GM21367 (cell line): ENCODE results near the gene SUGT1.
A peak's percentile ranks its signal among the peaks of the same experiment; 100 is the strongest.
"Not testable (repeated sequence)": the region's sequence is repeated elsewhere in the genome, so short reads cannot be mapped to it uniquely, and the experiment has no call there.

Source experiments
- ATAC-seq: cut with Tn5 transposase; IDR thresholded peaks from one replicate; pipeline ENCODE4 v1.9.1; 2021; ENCODE audit not compliant: unreplicated experiment

The SUGT1 gene

GRCh38 chr13:52652196-52652979 is at the start of gene SUGT1:
Gene SUGT1 (plus strand): TSS chr13:52652836. CDS start chr13:52652921, 85 bp downstream.
- ATAC-seq: peak; percentile 93

GRCh38 chr13:52603316-52603715 is 49.3 kb upstream of the SUGT1 start:
- ATAC-seq: not testable (repeated sequence)

GRCh38 chr13:52606126-52606525 is 46.5 kb upstream of the SUGT1 start:
- not testable (repeated sequence) for ATAC-seq

GRCh38 chr13:52606795-52607194 is 45.8 kb upstream of the SUGT1 start:
- ATAC-seq: not testable (repeated sequence)

- not testable (repeated sequence) for ATAC-seq
These were observed 44.5 kb upstream of the SUGT1 start for GRCh38 chr13:52608184-52608583.

- ATAC-seq: peak; percentile 74
These were observed 43.5 kb upstream of the SUGT1 start for GRCh38 chr13:52609013-52609606.

GRCh38 chr13:52610158-52610557 is 42.5 kb upstream of the SUGT1 start:
- not testable (repeated sequence) for ATAC-seq

DNA sequence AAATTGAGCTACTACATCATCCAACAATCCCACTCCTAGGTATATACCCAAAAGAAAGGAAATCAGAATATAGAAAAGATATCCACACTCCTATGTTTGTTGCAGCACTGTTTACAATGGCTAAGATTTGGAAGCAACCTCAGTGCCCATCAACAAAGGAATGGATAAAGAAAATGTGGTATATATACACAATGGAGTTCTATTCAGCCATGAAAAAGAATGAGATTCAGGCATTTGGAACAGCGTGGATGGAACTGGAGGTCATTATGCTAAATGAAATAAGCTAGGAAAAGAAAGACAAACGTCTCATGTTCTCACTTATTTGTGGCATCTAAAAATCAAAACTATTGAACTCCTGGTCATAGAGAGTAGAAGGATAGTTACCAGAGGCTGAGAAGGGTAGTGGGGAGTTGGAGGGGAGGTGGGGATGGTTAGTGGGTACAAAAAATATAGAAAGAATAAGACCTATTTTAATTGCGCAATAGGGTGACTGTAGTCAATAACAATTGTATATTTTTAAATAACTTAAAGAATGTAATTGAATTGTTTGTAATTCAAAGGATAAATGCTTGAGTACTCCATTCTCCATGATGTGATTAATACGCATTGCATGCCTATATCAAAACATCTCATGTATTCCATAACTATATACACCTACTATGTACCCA is 37.4 kb upstream of the SUGT1 start:
- no peak for ATAC-seq

DNA sequence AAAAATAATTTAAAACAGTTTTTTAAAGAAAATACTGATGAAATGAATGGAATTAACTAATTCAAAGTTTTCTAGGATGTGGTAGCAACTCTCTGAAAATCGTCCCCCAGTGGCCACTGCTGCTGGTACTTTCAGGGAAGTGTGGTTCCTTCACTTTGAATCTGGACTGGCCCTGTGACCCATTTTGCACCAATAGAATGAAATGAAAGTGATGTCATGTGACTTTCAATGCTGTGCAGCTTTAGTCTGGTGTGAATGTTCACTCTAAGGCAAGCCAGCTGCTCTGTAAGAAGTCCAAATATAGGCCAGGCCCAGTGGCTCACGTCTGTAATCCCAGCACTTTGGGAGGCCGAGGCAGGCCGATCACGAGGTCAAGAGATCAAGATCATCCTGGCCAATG is 36.8 kb upstream of the SUGT1 start:
- no peak for ATAC-seq

DNA sequence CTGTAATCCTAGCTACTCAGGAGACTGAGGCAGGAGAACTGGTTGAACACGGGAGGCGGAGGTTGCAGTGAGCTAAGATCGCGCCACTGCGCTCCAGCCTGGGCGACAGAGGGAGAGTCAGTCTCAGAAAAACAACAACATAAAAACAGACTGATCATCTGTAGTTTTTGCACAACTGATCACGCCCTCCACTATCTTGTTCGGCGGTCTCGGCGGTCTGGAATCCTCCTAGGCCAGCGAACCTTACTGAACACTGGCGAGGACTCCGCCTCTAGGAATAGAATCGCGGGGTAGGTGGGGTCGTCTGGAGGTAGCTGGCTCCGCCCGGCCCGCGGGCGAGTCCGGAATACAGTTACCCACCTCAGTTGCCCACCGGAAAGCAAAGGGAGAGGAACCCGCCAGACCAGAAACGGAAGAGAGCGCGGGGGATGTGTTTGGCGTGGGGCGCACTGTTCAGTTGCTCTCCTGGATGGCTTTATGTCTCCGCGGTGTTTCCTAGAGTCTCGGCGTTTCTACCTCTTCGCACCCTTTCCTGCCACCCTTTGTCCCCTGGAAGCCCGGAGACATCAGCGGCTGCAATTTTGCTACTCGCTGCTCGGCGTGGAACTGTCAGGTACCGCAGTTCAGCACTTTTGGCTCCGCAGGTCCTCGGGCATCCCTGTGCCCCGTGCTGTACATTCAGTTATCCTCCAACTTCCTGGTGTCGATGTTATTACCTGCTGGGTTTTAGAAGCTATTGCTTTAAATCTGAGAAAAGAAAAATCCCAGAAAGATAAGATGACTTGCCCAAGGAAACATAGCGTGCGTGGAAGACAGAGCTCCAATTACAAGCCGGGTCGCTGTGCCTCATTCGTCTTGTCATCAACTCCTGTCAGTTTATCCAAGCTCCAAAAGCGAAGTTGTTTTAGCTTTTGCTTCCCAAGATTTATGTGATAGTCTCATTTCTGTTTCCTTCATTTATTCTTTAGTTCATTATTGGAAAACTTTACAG is 35.3 kb upstream of the SUGT1 start:
- peak; percentile 94 for ATAC-seq

DNA sequence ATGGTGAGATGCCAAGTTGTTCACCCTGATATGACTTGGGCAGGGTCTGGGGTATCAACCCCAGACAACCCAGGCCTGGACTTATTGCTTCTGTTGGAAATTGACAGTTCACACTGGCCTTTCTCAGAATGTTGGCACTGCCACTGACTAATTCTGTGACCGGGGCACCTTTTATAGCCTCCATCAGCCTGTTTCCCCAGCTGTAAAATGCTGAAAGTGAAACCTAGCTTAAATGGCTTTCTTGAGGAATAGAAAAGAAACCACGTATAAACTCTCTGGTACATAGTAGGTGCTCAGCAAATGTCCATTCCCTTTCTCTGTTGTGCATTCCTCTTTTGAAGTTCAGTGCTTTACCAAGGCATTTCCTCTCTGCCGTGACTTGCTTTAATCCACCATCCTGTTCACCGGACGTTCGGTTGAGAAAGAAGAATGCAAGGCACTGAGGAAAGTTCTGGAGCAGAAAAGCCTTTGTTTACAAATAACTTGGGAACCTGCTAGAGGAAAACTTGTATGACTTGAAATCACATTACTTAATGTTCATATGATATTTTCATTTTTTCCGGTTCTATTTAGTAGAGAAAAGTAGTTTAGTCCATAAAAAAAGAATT is 21.4 kb upstream of the SUGT1 start:
- ATAC-seq: not testable (repeated sequence)

DNA sequence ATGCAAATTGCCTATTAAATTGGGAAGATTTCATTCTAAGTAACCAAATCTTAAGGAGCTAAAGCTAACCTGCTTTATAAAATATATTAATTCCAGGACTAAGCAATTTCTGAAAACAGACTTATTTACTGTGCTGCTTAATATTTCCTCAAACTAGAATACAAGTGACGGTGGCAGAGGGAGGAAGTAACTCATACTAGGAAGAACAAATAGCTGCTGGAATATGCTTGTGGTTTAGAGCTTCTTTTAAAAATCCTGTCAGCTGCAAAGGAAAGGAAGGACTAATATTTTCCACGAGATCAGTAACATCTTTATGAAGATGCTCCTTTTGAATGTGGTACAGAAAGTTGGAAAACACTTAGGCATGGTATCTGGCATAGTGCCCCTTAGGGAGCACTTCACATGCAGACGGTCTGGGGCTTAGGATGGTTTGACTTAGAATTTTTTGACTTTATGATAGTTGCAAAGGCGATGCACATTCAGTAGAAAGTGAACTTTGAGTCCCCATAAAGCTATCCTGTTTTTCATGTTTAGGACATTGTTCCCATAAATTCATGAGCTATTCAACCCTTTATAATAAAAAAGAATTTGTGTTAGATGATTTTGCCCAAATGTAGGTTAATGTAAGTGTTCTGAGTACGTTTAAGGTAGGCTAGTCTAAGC is 13.8 kb upstream of the SUGT1 start:
- no peak for ATAC-seq

- ATAC-seq: no peak
These were observed 10.5 kb upstream of the SUGT1 start, which contains the start of gene HNRNPA1L2 for GRCh38 chr13:52642131-52642530. Gene HNRNPA1L2 (plus strand): TSS chr13:52642431. CDS start chr13:52642493, 62 bp downstream.

GRCh38 chr13:52644108-52644507 is 8.5 kb upstream of the SUGT1 start:
- no peak for ATAC-seq

- no peak for ATAC-seq
These were observed 5.7 kb upstream of the SUGT1 start for GRCh38 chr13:52646967-52647366.

DNA sequence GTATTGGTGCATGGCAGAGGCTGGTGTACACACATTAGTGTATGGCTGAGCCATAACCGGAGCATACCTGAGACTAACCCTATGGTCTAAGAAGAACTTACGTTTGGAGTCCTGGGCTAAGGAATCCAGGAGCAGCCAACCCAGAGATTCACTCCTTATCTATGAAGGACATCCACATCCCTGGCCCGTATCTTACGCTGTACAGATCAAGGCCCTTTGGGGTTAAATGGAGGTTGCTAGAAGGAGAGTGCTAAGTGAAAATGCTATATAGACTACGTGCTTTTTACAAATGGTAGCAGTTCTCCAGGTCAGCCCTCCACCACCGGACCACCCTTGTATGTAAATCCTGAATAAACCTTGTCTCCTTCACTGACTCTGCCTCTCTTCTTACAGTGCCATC is 1.9 kb upstream of the SUGT1 start:
- no peak for ATAC-seq

DNA sequence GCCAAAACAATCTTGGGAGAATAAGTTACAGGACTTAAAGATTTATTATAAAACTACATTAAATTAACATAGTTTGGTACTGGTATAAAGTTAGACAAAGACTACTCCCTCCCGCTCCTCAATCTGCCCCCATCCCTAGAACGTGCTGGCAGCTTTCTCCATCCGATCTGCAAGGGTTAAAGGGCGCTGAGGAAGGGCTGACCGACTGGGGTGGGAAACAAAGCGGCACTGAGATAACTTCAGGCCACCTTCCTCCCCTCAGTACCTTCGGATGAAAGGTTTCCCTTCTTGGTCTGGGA is 790 bp upstream of the SUGT1 start:
- ATAC-seq: peak; percentile 1

- ATAC-seq: peak; percentile 32
These were observed 306 bp downstream of the SUGT1 start for GRCh38 chr13:52652980-52653303.

GRCh38 chr13:52659340-52659739 is 6.7 kb downstream of the SUGT1 start:
- no peak for ATAC-seq

- no peak for ATAC-seq
These were observed 11.6 kb downstream of the SUGT1 start for GRCh38 chr13:52664272-52664671.
